ENCODE data around the gene WWOX.

WWOX gene

DNA sequence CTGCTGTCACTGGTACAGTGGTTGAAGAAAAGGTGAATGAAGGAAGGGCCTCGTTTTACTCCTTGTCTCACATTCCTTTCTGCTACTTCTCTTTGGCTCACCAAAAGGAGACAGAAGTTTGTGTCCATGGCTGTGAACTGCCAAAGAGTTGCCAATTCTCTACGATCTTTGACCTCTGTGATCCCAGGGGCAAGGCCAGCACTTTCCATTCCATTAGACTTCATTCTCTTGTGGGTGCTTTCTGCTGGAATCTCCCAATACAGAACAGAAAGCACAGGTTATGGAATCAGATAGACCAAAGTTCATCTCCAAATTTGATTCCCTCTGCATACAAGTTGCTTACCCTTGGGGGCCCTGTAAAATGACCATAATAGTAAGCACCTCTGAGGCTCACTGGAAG, 1093.5 kb downstream of the WWOX start:
- TF ChIP-seq, protein P1, sequence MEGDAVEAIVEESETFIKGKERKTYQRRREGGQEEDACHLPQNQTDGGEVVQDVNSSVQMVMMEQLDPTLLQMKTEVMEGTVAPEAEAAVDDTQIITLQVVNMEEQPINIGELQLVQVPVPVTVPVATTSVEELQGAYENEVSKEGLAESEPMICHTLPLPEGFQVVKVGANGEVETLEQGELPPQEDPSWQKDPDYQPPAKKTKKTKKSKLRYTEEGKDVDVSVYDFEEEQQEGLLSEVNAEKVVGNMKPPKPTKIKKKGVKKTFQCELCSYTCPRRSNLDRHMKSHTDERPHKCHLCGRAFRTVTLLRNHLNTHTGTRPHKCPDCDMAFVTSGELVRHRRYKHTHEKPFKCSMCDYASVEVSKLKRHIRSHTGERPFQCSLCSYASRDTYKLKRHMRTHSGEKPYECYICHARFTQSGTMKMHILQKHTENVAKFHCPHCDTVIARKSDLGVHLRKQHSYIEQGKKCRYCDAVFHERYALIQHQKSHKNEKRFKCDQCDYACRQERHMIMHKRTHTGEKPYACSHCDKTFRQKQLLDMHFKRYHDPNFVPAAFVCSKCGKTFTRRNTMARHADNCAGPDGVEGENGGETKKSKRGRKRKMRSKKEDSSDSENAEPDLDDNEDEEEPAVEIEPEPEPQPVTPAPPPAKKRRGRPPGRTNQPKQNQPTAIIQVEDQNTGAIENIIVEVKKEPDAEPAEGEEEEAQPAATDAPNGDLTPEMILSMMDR (IDR thresholded peaks at IDR 0.05), result no peak
- intact Hi-C loops (cut with DNase I; ENCODE audit: low total_unique reads), result no loop called here
- no peaks in the 10 kb centered on the region for H3K4me1 ChIP-seq
- no peaks in the 10 kb centered on the region for H3K27me3 ChIP-seq
- no peak for DNase-seq
- H3K4me3 ChIP-seq, result no peak overlapping the region
- no peaks in the 10 kb centered on the region for H3K9me3 ChIP-seq
- H3K36me3 ChIP-seq, result no peaks in the 10 kb centered on the region
- H3K27ac ChIP-seq, result no peak overlapping the region

DNA sequence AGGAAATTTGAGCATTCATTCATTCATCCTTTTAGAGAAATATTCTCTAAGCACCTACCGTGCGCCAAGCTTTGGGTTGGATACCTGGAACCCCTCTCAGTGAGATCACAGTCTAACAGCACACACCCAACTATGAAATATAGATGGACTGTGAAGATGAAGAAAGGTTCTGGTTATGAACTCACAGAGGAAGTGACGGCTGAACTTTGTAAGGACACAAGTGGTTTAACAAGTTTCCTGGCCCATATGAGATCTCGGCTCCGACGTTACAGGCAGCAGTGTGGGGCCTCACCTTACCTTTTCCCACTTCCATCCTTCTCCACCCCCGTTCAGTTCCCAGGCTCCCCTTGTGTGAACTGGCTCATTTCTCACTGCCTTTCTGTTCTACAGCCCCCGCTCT, 1094.8 kb downstream of the WWOX start:
- TF ChIP-seq, protein P1 (IDR thresholded peaks at IDR 0.05), result no peak
- Histone ChIP-seq H3K4me1 (no peaks in the 10 kb centered on the region), H3K36me3 (no peaks in the 10 kb centered on the region), H3K4me3 (no peak overlapping the region), H3K9me3 (no peaks in the 10 kb centered on the region), H3K27ac (no peak overlapping the region), H3K27me3 (no peaks in the 10 kb centered on the region)
- DNase-seq, result no peak
- intact Hi-C loops (cut with DNase I; ENCODE audit: low total_unique reads), result no loop called here

DNA sequence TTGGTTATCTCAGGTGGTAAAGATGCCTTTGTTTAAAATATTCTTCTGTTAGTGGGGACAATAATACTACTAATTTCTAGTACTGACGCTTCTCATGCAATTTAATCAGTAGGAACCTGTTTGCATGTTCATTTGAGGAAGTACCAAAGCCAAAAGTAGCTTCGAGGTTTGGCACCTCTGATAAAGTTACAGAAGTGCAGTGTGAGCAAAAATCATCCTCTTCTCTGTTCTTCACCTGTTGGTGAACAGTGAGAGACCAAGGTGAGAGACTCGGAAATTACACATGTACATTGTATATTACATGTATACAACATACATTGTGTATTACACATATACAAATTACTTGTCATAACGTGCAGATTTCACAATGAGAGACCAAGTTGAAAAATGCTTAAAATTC, 1096.5 kb downstream of the WWOX start:
- no peaks in the 10 kb centered on the region for H3K4me1 ChIP-seq
- TF ChIP-seq, protein P1 (IDR thresholded peaks at IDR 0.05), result no peak
- intact Hi-C loops (cut with DNase I; ENCODE audit: low total_unique reads), result no loop called here
- no peaks in the 10 kb centered on the region for H3K9me3 ChIP-seq
- H3K27ac ChIP-seq, result no peak overlapping the region
- H3K27me3 ChIP-seq, result no peaks in the 10 kb centered on the region
- no peaks in the 10 kb centered on the region for H3K36me3 ChIP-seq
- DNase-seq, result no peak
- H3K4me3 ChIP-seq, result no peak overlapping the region

DNA sequence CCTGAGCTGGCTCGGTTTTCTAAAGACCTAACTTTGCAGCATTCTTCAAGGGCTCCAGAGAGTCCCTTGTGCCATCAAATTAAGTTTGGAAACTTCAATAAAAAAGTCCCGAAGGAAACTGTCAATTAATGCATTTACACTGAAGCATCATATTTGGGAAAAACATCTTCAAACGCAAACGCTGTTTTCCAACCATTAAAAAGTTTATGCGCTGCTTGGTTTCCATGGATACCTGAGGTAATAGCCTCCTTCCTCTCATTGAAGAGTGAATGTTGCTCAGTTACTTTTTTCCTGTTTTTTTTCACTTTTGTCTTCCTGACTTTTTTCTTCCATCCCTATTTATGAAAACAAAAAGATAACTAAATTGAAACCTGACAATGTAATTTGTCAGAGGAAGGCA, 1102.0 kb downstream of the WWOX start:
- no peaks in the 10 kb centered on the region for H3K9me3 ChIP-seq
- H3K4me1 ChIP-seq, result no peaks in the 10 kb centered on the region
- intact Hi-C loops (cut with DNase I; ENCODE audit: low total_unique reads), result no loop called here
- no peak overlapping the region for H3K4me3 ChIP-seq
- H3K36me3 ChIP-seq, result no peaks in the 10 kb centered on the region
- no peak overlapping the region for H3K27ac ChIP-seq
- H3K27me3 ChIP-seq, result no peaks in the 10 kb centered on the region
- TF ChIP-seq, protein P1 (IDR thresholded peaks at IDR 0.05), result no peak
- no peak for DNase-seq

DNA sequence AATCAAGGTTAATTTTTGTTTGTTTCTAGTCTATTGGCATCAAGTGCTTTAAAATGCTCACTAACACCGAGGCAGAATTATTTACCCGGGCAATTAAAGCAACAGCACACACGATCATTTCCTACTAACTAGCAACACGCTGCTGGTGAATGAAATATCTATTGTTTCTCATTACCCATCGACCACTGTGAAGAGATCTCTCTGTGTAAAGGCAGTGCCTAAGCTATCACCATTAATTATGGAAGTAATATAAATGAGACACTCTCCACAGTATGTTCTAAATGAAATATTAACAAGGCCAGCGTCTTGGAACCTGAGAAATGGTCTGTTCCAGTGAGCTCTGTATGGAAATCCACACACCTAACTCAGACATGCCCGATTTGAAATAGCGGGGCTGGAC, 1103.5 kb downstream of the WWOX start:
- Histone ChIP-seq H3K27me3 (no peaks in the 10 kb centered on the region), H3K4me3 (no peak overlapping the region), H3K4me1 (no peaks in the 10 kb centered on the region), H3K9me3 (no peaks in the 10 kb centered on the region), H3K36me3 (no peaks in the 10 kb centered on the region), H3K27ac (no peak overlapping the region)
- no peak for DNase-seq
- TF ChIP-seq, protein P1 (IDR thresholded peaks at IDR 0.05), result no peak
- intact Hi-C loops (cut with DNase I; ENCODE audit: low total_unique reads), result no loop called here

DNA sequence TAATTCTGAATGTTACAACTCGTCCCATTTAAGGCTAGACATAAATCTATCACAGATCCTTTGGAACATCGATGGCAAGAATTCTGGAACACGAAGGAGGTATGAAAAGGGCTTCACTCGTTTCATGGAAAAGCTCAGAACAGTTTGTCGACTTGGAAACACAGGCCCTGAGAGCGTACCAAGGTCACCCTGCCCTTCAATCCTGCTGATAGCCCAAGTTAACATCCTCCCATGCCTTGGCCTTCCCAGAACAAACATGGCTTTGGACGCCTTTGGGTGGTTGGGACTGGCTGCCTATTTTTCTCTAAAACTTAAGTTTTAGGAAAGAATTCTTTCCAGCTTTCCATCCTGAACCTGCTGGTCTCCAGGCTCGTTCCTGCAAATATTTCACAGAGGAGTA, 1105.0 kb downstream of the WWOX start:
- Histone ChIP-seq H3K27me3 (no peaks in the 10 kb centered on the region), H3K9me3 (no peaks in the 10 kb centered on the region), H3K4me3 (no peak overlapping the region), H3K36me3 (no peaks in the 10 kb centered on the region), H3K4me1 (no peaks in the 10 kb centered on the region), H3K27ac (no peak overlapping the region)
- intact Hi-C loops (cut with DNase I; ENCODE audit: low total_unique reads), result no loop called here
- no peak for DNase-seq
- TF ChIP-seq, protein P1 (IDR thresholded peaks at IDR 0.05), result no peak

Data from tibial artery (tissue), 4 donors.